ENCODE data around the gene UNC13C.

- TF ChIP-seq CTCF (conservative IDR thresholded peaks at IDR 0.05) (no peak), ZFX (IDR thresholded peaks at IDR 0.05) (no peak)
Observed at GRCh38 chr15:53982071-53982680, 3.9 kb downstream of the UNC13C start.
